ENCODE measurements around the gene CHST15. TPM values are rescaled to one million over a fixed set of nuclear protein-coding genes. Genes with fewer than 3 reads are reported as not detected.

Gene CHST15
- total and polyA plus RNA-seq, 12 donors, result 5.2 to 54.5 (median 29.2) TPM

- H3K4me3 ChIP-seq, result no peak overlapping the region
- no peaks in the 10 kb centered on the region for H3K9me3 ChIP-seq (replicated peaks in 1 of 3)
- 78 to 87% (median 81%) methylated on average over 11 of the region's 11 CpGs for WGBS, 4 donors
- no peak for DNase-seq
- intact Hi-C loops (cut with DNase I), result no loop called here
- TF ChIP-seq CTCF (IDR thresholded peaks at IDR 0.05) (no peak), POLR2A (IDR thresholded peaks at IDR 0.05) (no peak)
- H3K27me3 ChIP-seq, result no peaks in the 10 kb centered on the region
- H3K4me1 ChIP-seq (replicated peaks in 1 of 2), result peaks cover 15 to 43% of the 10 kb centered on the region in 2 donors
- no peaks in the 10 kb centered on the region for H3K36me3 ChIP-seq (replicated peaks in 1 of 2)
- H3K27ac ChIP-seq, result no peak overlapping the region
Observed at GRCh38 chr10:124069341-124070264, 23.8 kb downstream of the CHST15 start.

- H3K27me3 ChIP-seq, result no peaks in the 10 kb centered on the region
- peaks cover 15 to 43% of the 10 kb centered on the region in 2 donors for H3K4me1 ChIP-seq (replicated peaks in 1 of 2)
- H3K36me3 ChIP-seq (replicated peaks in 1 of 2), result no peaks in the 10 kb centered on the region
- no peaks in the 10 kb centered on the region for H3K9me3 ChIP-seq (replicated peaks in 1 of 3)
- H3K27ac ChIP-seq, result no peak overlapping the region
- H3K4me3 ChIP-seq, result no peak overlapping the region
- intact Hi-C loops (cut with DNase I), result no loop called here
- 62 to 68% (median 65%) methylated on average over 2 to 3 of the region's 3 CpGs for WGBS, 4 donors
- TF ChIP-seq CTCF (IDR thresholded peaks at IDR 0.05), result no peak
- no peak for TF ChIP-seq POLR2A (IDR thresholded peaks at IDR 0.05)
- DNase-seq, result no peak
Observed at GRCh38 chr10:124068929-124069328, 24.5 kb downstream of the CHST15 start.

- no peaks in the 10 kb centered on the region for H3K27me3 ChIP-seq
- H3K27ac ChIP-seq, result peak overlapping the region in 2 of 5 donors; percentile 35 to 48
- no peaks in the 10 kb centered on the region for H3K9me3 ChIP-seq (replicated peaks in 1 of 3)
- H3K36me3 ChIP-seq (replicated peaks in 1 of 2), result no peaks in the 10 kb centered on the region
- H3K4me1 ChIP-seq (replicated peaks in 1 of 2), result peaks cover 15 to 52% of the 10 kb centered on the region in 2 donors
- no peak for DNase-seq
- TF ChIP-seq CTCF (IDR thresholded peaks at IDR 0.05), result no peak
- TF ChIP-seq POLR2A (IDR thresholded peaks at IDR 0.05), result no peak
- 81 to 92% (median 84%) methylated on average over 13 to 14 of the region's 14 CpGs for WGBS, 4 donors
- intact Hi-C loops (cut with DNase I), result no loop called here
- no peak overlapping the region for H3K4me3 ChIP-seq
Observed at GRCh38 chr10:124067825-124068400, 25.5 kb downstream of the CHST15 start.

Measured in adrenal gland (tissue), 12 donors.